HG02623 (cell line): ENCODE data around the gene GAB4.
"Not testable (repeated sequence)": the region's sequence is repeated elsewhere in the genome, so short reads cannot be mapped to it uniquely, and the experiment has no call there.

Source experiments
- ATAC-seq: cut with Tn5 transposase; IDR thresholded peaks from one replicate; pipeline ENCODE4 v1.9.1; 2021; ENCODE audit warnings: moderate library complexity; ENCODE audit not compliant: unreplicated experiment

The GAB4 gene

DNA sequence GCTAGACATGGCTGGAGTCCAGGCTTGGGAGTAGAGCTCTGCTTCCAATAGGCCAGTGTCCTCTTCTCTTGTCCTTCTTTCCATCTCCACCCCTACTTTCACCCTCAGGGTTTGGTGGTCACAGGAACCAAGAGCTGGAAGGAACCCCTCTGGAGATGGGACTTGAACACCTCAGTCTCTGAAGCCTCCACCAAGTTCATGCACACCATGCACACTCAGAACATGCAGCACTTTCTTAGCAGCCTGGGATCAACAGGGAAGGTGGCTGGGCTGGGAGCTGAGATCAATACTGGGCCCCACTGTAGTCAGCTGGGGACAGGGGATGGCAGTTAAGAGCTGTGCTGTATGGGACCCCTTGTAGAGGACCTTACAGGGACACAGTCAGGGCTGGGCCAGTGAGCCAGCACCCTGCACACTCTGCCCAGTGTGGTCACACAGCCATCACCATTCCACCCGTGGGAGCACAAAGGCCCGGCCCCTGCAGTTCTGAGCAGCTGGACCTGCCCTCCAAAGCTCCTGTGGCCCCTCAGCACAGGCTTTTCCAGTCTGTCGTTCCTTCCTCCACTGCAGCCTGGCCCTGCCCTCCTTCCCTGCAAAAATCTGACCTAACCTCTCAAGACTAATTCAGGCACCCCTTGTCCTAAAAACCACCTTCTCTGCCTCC is 47.7 kb downstream of the GAB4 start:
- ATAC-seq, result no peak

DNA sequence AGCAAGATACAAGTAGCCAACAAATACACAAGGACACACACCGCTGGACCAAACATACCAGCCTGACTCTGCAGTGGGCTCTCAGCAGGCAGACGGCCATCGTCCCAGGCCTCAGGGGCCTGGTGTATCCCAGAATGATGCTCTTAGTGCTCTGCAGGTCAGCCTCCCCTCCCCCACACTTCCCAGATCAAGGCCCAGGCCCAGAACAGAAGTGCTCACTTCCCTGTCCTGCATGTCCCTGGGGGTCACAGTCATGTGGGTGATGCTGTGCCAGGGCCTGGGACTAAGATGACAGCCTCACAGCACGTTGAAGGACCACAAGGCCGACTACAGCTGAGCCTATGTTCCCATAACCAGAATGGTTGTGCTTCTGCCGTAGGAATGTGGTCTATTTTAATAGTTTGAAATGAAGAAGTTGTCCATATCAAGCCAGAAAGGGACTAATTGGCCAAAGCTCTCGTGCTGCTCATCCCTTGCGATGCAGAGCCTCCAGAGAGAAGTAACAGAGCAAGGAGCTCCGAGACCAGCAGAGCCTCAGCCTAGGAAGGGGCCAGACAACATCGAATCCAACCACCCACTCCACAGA is 48.6 kb downstream of the GAB4 start:
- ATAC-seq, result no peak

DNA sequence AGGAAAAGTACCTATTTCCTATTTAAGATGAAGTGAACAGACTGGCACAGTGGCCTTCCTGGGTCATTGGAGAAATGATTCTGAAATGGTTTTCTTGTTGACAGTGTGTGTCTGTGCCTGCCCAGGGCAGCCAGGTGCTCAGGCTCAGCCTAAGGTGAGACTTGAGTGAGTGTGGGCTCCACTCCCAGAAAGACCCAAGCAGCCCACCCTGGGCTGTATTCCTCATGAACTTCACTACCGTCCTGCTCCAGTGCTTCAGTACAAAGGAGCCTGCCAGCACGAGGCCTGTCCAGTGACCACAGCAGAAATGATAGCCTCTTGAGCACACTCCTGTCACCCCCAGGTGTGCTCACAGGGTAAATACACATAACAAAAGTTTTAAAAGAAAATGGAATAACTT is 49.5 kb downstream of the GAB4 start:
- ATAC-seq, result no peak

DNA sequence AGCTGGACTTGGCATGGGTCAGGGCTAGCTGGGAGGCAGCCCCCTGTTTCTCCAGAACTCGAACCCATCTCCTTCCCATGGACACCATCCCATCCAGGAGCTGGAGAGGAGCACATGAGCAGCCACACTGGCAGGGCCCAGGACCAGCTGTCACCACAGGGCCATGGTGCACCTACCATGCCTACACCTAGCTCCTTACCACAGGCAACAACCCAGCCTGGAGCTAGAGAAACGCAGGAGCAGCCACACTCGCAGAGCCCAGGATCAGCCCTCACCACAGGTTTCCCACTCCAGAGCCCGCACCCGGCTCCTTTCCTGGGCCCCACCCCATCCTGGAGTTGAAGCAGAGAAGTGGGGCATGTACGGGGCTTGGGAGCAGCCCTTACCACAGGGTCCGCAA is 50.2 kb downstream of the GAB4 start:
- no peak for ATAC-seq

DNA sequence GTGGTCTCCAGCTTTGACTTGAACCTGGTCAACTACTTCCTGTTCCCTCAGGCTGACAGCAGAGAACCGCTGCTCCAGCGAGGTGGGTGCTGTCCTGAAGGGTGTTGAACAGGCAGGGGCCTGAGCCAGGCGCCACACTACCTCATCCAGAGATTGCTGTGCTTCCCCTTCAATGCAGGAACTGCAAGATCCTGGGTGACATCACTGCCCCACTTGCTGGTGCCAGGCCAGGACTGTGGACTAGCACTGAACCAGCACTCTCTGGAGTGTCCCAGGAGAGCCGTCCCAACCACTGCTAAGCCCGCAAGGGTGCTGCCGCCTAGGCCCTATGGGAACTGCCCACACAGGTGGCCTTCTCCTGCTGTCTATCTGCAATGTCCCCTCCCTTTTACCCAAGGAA is 51.7 kb downstream of the GAB4 start:
- no peak for ATAC-seq

DNA sequence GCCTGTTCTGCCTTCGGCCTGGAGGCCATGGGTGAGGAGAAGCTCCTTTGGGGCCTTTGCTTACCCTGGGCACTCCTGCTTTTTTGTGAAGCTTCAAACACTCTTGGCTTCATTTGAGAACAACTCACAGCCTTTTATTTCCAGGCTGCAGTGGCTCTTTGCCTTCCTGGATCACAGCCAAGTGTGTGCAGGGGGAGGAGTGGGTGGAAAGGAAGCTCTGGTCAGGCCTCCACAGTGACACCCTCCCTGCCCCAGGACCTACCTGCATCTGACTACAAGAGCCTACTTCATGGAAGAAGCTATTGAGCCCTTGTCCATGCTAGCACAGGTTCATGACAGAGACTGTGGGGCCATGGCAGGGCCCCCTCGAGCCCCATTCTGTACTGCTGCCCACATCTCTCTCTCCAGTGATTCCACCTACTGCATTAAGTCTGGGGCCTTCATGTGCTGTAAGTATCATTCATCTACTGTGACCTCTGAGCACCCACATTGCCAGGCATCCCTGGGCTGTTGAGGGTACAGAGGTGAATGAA is 52.3 kb downstream of the GAB4 start:
- no peak for ATAC-seq

DNA sequence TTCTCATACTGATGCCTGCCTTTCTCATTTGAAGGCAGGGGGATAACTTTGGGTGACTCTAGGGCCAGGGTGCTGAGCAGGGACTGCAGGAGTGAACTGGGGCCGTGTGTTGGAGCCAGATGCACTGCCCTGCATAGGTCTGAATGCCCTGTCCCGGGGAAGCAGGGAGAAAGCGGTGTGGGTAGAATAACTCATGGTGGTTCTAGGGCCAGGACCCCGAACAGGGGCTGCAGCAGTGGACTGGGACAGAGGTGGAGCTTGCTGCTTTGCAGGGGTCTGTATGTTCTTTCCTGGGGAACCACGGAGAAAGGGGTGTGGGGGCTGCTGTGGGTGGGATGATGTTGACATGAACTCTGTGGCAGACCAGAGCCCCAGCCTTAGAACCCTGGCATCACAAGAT is 52.9 kb downstream of the GAB4 start:
- no peak for ATAC-seq

DNA sequence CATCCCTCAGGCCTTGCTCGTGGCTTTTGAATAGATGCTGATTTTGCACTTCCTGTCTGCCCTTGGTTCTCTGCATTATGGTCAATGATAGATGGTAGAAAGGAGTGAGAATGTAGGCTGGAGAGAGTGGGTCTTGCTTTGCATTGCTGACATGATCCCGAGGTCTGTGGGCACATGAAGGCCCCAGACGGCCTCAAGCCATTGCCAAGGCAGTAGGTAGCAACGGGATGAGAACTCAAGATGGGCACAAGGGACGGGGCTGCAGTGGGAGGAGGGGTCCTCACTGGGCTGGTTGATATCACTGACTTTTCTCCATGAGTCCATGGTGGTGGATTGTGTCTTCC is 54.0 kb downstream of the GAB4 start:
- no peak for ATAC-seq

DNA sequence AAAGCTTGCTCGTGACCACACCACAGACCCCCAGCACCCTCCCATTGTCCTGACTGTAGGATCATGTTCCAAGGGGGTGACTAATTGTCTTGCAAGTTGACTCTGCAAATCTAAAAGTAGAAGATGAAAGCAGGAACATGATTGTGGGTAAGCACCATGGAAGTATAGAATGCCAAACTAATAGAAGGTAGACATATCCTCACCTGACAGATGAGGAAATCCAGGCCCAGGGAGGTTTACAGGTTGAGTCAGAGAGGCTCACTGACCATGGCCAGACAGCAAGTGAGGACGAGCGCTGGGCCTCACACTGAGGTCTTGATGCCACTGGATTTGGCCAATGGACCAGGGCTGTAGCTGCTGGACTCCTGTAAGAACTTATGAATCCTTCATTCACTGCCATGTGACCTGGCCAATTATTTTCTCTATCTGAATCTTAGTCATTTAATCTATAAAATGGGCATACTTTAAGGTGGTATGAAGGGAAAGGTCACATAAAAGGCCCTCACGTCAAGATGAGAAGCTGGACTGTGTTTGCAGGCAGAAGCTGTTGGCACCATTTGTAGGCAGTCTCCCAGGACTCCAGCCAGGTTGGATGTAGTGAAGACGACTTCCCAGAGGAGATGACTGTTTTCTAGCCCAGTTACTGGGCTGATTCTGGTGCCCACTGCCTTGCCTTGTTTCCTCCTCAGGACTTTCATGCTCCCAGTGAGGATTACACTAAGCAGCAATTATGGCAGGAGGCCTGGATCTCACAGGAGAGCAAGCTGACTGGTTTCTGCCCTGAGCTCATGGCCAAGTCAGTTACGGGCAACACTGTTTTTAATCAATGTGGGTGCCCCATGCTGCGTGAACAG is 54.6 kb downstream of the GAB4 start:
- no peak for ATAC-seq

DNA sequence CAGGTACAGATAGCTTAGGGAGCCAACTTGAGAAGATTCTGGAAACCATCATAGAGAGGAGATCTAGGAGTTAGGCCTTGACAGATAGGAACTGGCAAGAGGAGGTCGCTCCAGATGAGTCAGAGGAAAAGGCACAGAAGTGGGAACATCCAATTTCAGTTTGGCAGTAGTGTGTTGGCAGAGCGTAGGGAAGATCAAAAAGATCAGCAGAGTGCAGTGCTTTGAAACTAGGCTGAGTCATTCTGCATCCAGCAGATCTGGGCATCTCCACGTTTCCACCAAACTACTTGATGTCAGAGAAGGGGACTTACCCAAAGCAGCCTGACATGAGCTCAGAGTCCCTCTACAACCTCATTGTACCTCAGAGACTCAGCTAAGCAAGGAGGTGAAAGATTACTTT is 58.5 kb downstream of the GAB4 start:
- ATAC-seq, result no peak

DNA sequence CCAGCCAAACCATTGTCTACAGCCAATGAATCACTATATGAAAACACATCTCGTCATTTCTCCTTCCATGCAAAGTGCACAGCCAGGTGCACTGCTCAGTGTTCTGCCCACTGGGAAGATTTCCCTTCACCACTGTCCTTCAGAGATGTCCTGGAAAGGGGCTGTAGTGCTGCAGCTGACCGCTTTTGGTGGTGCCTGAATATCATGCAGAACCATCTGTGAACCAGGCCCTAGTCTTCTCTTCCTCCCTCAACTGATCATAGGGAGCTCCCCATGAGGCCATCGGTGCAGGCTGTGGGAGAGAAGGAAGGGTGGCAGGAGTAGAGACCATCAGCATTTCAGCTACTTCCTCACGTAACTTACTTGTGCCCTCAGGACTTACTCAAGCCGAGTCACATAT is 70.2 kb downstream of the GAB4 start:
- ATAC-seq, result no peak

DNA sequence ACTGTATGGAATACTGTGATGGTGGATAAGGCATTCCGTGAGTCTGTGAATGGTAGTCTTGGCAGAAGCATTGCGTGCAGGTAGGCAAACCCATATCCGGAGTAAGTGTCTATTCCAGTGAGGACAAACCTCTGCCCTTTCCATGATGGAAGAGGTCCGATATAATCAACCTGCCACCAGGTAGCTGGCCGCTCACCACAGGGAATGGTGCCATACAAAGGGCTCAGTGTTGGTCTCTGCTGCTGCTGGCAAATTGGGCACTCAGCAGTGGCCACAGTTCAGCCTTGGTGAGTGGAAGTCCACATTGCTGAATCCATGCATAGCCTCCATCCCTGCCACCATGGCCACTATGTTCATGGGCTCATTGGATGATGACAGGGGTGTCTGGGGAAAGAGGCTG is 70.8 kb downstream of the GAB4 start:
- not testable (repeated sequence) for ATAC-seq

DNA sequence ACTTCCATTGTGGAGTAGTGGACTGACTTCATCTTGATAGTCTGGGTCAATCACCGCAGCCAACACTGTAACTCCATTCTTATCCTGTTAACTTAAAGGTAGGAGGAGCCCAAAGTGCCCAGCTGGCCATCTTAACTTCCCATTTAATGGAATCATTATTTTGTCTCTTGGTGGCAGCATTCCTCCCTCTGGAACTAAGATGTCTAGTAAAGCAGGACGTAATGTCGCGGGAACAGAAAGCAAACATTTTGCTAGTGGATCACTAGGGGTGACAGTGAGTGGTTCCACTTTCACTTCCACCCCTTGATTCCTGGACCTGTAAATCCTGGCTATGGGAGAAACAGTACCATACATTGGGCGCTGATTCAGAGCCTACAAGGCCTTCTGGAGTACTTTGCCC is 71.4 kb downstream of the GAB4 start:
- no peak for ATAC-seq

DNA sequence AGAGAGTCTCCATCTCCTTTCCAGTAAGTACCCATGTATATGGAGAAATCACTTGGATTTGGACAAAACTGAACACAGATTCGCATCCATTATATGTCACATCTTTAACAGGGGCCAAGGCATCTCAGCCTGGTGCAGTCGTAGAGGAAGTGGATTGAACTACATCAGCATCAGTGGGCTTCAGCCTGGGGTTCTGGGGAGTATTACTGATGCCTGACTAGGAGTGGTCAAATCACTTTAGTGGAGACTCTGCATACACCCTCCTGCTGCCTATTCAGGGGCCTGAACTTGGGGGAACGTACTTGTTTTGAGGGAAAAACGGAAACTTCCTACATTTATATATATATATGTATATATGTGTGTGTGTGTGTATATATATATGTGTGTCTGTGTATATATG is 72.8 kb downstream of the GAB4 start:
- no peak for ATAC-seq

DNA sequence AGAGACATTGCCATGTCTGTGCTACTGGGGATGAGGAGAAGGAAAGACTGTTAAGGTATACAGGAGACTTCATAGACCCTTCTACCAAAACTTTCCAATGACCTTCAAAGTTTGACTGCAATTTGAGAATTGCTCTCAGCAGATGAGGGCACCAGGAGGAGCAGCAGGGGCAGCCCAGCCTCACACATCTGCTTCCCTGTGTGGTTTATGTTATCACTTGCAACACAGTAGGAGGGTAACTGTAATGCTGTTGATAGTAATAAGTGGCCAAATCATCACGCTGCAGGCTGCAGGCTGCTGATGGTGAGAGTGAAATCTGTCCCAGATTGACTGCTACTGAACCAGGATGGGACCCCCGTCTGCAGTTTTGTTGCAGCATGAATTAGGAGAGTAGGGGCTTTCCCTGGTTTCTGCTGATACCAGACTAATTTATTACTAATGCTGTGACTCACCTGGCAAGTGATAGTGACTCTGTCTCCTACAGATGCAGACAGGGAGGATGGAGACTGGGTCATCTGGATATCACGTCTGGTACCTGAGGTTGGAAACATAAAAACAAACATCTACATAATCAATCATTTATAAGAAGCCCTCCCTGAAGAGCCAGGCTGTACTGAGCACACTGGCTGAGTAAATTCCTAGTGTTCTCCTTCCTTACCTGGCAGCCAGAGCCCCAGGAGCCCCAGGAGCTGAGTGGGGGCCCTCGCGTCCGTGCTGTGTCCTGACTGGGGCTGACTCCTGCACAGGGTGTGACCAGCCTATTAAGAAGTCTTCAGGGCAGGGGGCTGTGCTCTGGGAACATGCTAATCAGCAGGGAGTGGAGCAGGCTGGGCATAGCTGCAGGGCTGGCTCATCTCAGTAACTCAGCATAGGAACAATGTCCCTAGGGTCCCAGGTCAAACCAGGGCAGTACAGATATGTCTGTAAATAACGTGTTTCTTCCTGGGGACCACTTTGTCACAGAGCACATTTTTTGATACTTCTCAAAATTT is 74.4 kb downstream of the GAB4 start:
- no peak for ATAC-seq

DNA sequence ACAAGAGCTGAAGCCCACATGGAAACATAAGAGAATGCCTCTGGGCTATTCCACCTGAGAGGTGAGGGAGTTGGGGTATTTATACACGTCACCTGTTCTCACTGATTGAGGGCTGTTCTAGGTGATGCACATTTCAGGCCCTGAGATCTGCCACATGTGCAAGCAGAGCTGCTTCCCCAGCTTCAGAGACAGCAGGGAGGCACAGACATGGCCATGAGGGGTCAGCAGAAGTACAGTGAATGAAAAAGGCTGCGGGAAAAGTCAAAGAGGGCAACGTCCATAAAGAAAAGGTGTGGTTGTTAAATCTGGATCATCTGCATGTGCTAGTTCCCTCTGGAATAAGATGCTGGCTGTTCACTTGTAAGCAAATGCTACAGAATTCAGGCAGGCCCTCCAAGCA is 75.4 kb downstream of the GAB4 start:
- ATAC-seq, result no peak

DNA sequence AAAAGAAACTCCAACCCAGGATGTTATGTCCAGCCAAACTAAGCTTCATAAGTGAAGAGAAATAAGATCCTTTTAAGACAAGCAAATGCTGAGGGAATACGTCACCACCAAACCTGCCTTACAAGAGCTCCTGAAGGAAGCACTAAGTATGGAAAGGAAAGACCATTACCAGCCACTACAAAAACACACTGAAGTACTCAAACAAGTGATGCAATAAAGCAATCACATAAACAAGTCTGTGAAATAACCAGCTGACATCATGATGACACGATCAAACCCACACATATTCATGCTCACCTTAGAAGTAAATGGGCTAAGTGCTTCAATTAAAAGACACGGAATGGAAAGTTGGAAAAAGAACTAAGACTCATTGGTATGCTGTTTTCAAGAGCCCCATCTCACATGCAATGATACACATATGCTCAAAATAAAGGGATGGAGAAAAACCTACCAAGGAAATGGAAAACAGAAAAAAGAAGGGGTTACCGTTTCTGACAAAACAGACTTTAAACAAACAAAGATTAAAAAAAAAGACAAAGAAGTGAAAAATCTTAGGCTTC is 82.5 kb downstream of the GAB4 start:
- no peak for ATAC-seq

DNA sequence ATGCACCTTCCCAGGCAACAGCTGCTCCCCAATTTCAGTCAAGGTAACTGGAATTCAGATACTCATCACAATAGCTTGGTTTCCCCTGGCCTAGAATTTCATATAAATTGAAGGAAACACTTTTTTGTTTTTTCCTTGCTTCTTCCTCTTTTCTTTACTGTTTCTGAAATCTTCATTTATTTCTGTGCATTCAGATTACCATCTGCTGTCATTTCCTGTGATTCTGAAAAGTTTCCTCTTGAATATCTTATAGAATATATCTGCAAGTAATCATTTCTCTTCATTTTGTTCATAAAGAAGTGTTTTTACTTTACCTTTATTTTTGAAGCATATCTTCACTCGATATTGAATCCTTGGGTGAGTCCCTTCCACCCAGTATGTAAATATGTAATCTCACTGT is 85.3 kb downstream of the GAB4 start:
- no peak for ATAC-seq

DNA sequence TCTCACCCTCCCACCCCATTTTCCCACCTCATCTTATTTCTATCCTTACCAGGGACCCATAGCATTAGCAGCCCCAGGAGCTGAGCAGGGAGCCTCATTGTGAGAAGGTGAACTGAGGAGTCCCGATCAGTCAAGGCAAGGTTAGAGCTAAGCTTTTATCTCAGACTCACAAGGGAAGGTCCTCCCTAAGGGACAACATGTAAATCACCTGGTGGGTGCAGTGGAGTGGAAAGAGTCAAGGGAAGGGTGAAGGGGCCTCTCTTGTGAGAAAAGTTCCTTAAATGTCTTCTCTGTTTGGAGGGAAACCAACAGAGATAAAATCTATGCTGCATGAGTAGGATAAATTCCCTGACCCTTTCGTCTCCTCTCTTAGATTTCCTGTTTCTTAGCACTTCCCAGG is 85.9 kb downstream of the GAB4 start:
- no peak for ATAC-seq

DNA sequence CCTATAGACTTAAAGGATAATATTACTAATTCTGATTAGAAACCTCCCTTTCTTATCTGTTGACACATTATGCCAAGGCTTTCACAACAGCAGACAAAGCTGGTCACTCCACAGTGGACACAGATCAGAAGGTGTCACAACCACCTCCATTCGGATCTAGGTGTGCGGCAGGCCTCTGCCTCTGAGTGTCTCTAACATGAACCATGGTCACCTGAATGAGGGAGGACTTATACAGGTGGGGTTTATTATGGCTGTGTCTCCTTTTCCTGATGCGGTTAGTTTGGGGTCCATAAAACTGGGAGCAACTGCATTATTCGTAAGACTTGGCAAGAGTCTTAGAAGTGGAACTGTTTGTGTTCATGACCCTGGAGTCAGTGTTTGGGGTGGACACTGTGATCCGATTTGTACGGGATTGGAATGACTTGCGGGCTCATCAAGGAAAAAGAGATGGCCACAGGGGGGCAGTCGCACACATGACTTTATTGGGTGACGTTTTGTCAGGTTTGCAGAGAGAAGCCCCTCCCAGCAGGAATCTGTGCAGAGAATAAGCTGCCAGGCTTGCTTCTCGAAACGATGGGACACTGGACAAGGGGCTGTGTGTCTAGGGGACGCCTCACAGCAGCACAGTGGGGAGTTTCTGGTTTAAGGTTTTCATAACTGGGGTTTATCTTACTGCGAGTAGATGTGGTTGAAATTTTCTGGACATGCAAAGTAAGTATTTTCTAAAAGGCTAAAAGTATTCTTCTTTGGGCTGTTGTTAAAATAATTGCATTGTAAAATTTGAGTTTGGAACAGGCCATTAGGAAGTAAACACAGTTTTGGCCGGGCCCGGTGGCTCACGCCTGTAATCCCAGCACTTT is 90.6 kb downstream of the GAB4 start:
- no peak for ATAC-seq
